Activated T-cell treated with anti-CD3 and anti-CD28 coated beads, Interleukin-2, amount 50 U/mL, for 72 hours (primary cell): Measurements from ENCODE around the gene EXPH5. TPM values are rescaled to one million over a fixed set of nuclear protein-coding genes. Genes with fewer than 3 reads are reported as not detected.

Experiments
- ATAC-seq, 2 donors: fragments of 150-1000 bp; cut with Tn5 transposase; replicated peaks in 1 of 2; 2 replicates each; pipeline ENCODE4 v1.10.0; 2021; ENCODE audit warnings: moderate library complexity in 2 of 2, mild to moderate bottlenecking in 1 of 2
- DNase-seq, 2 donors: peaks; one replicate each; pipeline ENCODE4 v3.0.0; 2021 to 2022; ENCODE audit warnings: mixed read lengths in 1 of 2
- H3K27ac Mint-ChIP-seq: one replicate; pipeline ENCODE4 v1.8.0; 2022; ENCODE audit warnings: mild to moderate bottlenecking, moderate library complexity, mixed read lengths
- H3K27me3 Mint-ChIP-seq: one replicate; pipeline ENCODE4 v1.8.0; 2022; ENCODE audit warnings: low read depth, mixed read lengths
- H3K36me3 Mint-ChIP-seq, 2 donors: one replicate each; pipeline ENCODE4 v1.8.0; 2022; ENCODE audit warnings: mixed read lengths in 2 of 2, mild to moderate bottlenecking in 1 of 2; ENCODE audit not compliant: insufficient read depth in 2 of 2
- H3K4me1 Mint-ChIP-seq: one replicate; pipeline ENCODE4 v1.8.0; 2022; ENCODE audit warnings: low read depth, mixed read lengths
- H3K4me3 Mint-ChIP-seq, 2 donors: one replicate each; pipeline ENCODE4 v1.8.0; 2022; ENCODE audit warnings: mild to moderate bottlenecking in 2 of 2, mixed read lengths in 2 of 2, moderate library complexity in 2 of 2
- H3K9me3 Mint-ChIP-seq, 2 donors: one replicate each; pipeline ENCODE4 v1.8.0; 2022; ENCODE audit warnings: mixed read lengths in 2 of 2
- total RNA-seq, 2 donors: library from RNA; stranded (reverse); gene quantifications; one replicate each; pipeline ENCODE4 v1.2.3, GENCODE V29; 2022

EXPH5 gene
- total RNA-seq, 2 donors from 2014 or later: 4.3 to 5.7 TPM

DNA sequence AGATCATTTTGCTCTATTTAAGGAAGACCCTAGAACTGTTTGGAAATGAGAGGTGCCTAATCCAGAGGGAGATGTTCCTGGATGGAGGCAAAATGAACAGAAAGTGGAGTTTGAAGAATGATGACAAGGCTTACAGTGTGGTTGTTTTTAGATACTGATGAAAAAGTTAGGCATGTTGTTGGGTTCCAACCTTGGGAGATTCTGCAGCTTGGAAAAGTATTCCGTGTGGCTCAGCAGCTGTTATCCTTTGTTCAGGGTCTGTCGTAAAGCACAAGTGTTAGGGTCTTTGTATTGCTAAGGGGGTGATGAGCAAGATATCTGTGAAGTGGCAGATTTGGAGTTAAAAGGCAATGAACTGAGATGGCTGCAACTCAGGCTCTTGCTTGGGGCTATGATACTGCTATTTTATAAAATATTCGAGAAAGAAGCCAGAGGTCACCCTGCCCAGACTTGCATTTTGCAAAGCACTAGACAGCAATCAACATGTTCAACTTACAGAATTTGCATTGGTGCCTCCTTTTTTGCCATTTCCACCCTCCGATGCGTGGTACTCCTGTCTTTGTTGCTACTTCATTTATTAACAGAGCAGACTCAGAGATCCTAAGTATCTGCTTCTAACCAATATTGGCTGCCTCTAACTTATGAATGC is 50.1 kb downstream of the EXPH5 start:
- no peak for ATAC-seq
- no peak overlapping the region for H3K27ac Mint-ChIP-seq
- DNase-seq: no peak
- H3K4me1 Mint-ChIP-seq: no peaks in the 10 kb centered on the region
- H3K9me3 Mint-ChIP-seq: no peaks in the 10 kb centered on the region
- H3K27me3 Mint-ChIP-seq: no peaks in the 10 kb centered on the region
- H3K36me3 Mint-ChIP-seq: no peaks in the 10 kb centered on the region
- H3K4me3 Mint-ChIP-seq: no peak overlapping the region

- no peaks in the 10 kb centered on the region for H3K27me3 Mint-ChIP-seq
- DNase-seq (no peak), ATAC-seq (no peak)
- H3K9me3 Mint-ChIP-seq: no peaks in the 10 kb centered on the region
- no peaks in the 10 kb centered on the region for H3K36me3 Mint-ChIP-seq
- no peak overlapping the region for H3K4me3 Mint-ChIP-seq
- H3K4me1 Mint-ChIP-seq: no peaks in the 10 kb centered on the region
- no peak overlapping the region for H3K27ac Mint-ChIP-seq
Measured at GRCh38 chr11:108541531-108541930, 52.0 kb downstream of the EXPH5 start.

- no peaks in the 10 kb centered on the region for H3K36me3 Mint-ChIP-seq
- H3K4me1 Mint-ChIP-seq: no peaks in the 10 kb centered on the region
- ATAC-seq (no peak), DNase-seq (no peak)
- no peak overlapping the region for H3K27ac Mint-ChIP-seq
- H3K27me3 Mint-ChIP-seq: no peaks in the 10 kb centered on the region
- no peak overlapping the region for H3K4me3 Mint-ChIP-seq
- H3K9me3 Mint-ChIP-seq: no peaks in the 10 kb centered on the region
Measured at GRCh38 chr11:108538502-108538901, 55.1 kb downstream of the EXPH5 start.

GRCh38 chr11:108538022-108538424 is 55.5 kb downstream of the EXPH5 start:
- Mint-ChIP-seq H3K27me3 (no peaks in the 10 kb centered on the region), H3K9me3 (peaks cover 0 to under 1% of the 10 kb centered on the region in 2 donors), H3K36me3 (no peaks in the 10 kb centered on the region), H3K27ac (no peak overlapping the region), H3K4me3 (peak overlapping the region in 1 of 2 donors; percentile 45), H3K4me1 (no peaks in the 10 kb centered on the region)
- ATAC-seq (no peak), DNase-seq (no peak)

DNA sequence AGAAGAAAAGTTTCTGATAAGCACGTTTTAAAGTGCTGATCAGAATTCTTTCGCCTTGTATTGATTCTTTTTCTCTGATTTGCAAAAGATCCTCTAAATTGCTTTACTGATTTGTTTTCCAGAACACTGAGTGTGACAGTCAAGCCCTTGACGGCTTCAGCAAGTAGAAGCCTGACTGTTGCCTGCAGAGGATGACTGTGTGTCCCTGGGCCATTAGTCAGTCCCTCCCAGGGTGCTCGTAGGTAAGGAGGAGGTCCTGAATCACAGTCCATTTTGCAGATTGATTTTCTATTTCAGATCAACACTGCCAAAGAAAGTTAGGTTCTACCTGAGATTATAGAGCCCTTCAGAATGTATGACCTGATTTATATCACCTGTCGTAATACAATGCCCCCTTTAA is 56.8 kb downstream of the EXPH5 start:
- H3K27me3 Mint-ChIP-seq: no peaks in the 10 kb centered on the region
- no peaks in the 10 kb centered on the region for H3K36me3 Mint-ChIP-seq
- H3K4me3 Mint-ChIP-seq: no peak overlapping the region
- DNase-seq (no peak), ATAC-seq (no peak)
- no peak overlapping the region for H3K27ac Mint-ChIP-seq
- H3K4me1 Mint-ChIP-seq: no peaks in the 10 kb centered on the region
- H3K9me3 Mint-ChIP-seq: peaks cover 0 to 1% of the 10 kb centered on the region in 2 donors

DNA sequence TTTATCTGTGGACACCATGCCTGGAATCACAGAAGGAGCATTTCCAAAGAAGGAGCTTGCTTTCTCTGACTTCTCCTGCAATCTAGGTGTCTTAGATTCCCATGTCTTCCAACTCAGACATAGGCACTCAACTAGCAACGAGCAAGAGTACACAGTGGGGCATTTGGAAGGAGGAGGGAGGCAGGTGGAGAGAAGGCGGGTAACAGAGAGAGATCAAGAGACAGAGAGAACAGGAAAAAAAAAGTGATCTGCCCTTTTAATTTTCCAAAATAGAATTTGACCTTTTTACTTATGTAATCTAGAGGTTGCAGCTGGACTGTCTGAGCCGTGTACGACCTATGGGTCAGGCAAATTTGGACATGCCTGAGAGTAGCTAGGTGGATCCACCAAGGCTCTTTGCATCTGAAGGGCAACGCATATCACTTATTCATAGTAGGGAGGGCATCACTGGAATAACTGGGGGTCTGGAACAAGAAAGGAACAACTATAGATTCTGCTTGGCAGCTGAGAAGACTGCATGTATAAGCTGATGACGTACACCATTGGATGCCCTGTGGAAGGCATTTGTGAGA is 58.1 kb downstream of the EXPH5 start:
- no peaks in the 10 kb centered on the region for H3K27me3 Mint-ChIP-seq

GRCh38 chr11:108534274-108534882 is 59.2 kb downstream of the EXPH5 start:
- no peak for ATAC-seq
- DNase-seq: no peak
- no peak overlapping the region for H3K27ac Mint-ChIP-seq
- H3K9me3 Mint-ChIP-seq: peaks cover 0 to 1% of the 10 kb centered on the region in 2 donors
- no peaks in the 10 kb centered on the region for H3K36me3 Mint-ChIP-seq
- no peaks in the 10 kb centered on the region for H3K4me1 Mint-ChIP-seq
- no peaks in the 10 kb centered on the region for H3K27me3 Mint-ChIP-seq
- H3K4me3 Mint-ChIP-seq: no peak overlapping the region

More for the DNA sequence above, 58.1 kb downstream of the EXPH5 start:
- Mint-ChIP-seq H3K9me3 (peaks cover 0 to 1% of the 10 kb centered on the region in 2 donors), H3K4me1 (no peaks in the 10 kb centered on the region), H3K4me3 (no peak overlapping the region), H3K36me3 (no peaks in the 10 kb centered on the region), H3K27ac (no peak overlapping the region)
- no peak for ATAC-seq
- no peak for DNase-seq

DNA sequence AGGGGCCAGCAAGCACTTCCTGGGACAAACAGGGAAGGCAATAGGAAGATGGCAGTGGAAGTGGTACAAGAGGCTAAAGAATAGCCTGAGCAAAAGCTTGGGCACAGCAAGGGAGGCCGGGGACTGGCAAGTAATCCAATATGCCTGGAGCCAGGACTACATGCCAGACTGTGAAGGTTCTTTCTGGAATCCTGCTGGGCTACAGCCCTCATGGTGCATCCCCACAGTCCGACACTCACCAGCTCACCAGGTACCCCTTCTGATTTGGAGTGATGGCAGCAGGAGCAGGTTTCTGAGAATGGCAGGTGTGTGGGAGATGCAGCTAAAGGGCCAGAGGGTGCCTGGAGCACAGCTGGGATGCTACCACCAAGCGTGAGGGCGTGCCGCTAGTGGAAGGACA is 63.1 kb downstream of the EXPH5 start:
- Mint-ChIP-seq H3K27ac (no peak overlapping the region), H3K27me3 (no peaks in the 10 kb centered on the region), H3K36me3 (no peaks in the 10 kb centered on the region), H3K9me3 (peaks cover 0 to 1% of the 10 kb centered on the region in 2 donors), H3K4me1 (no peaks in the 10 kb centered on the region), H3K4me3 (no peak overlapping the region)
- ATAC-seq (no peak), DNase-seq (no peak)

DNA sequence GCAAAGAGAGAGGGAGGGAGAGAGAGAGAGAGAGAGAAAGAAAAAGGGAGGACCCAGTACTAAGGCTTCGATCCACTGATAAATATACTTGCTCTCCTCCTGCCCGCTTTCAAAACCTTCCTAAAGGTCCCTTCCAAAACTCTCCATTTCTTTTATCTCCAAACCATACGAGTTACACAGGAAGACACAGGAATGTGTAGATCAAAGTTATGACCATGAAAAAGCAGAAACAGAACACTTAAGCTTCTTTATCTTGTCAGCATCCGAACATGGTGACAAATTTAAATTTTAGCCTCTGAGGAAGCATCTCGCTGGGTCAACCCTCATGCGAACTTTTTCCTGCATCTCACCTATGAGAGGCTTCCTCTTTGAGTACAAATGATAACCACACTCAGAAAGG is 66.2 kb downstream of the EXPH5 start:
- ATAC-seq: no peak
- no peak overlapping the region for H3K27ac Mint-ChIP-seq

GRCh38 chr11:108525161-108525560 is 68.4 kb downstream of the EXPH5 start:
- H3K27me3 Mint-ChIP-seq: no peaks in the 10 kb centered on the region
- H3K4me1 Mint-ChIP-seq: no peaks in the 10 kb centered on the region
- peaks cover 0 to 2% of the 10 kb centered on the region in 2 donors for H3K36me3 Mint-ChIP-seq
- ATAC-seq: no peak
- no peak for DNase-seq
- H3K4me3 Mint-ChIP-seq: no peak overlapping the region
- H3K9me3 Mint-ChIP-seq: peaks cover 0 to 3% of the 10 kb centered on the region in 2 donors
- H3K27ac Mint-ChIP-seq: no peak overlapping the region

More for the DNA sequence above, 66.2 kb downstream of the EXPH5 start:
- DNase-seq: no peak
- H3K9me3 Mint-ChIP-seq: peaks cover 0 to 3% of the 10 kb centered on the region in 2 donors
- H3K36me3 Mint-ChIP-seq: peaks cover 0 to 2% of the 10 kb centered on the region in 2 donors
- H3K27me3 Mint-ChIP-seq: no peaks in the 10 kb centered on the region
- no peaks in the 10 kb centered on the region for H3K4me1 Mint-ChIP-seq
- H3K4me3 Mint-ChIP-seq: no peak overlapping the region

DNA sequence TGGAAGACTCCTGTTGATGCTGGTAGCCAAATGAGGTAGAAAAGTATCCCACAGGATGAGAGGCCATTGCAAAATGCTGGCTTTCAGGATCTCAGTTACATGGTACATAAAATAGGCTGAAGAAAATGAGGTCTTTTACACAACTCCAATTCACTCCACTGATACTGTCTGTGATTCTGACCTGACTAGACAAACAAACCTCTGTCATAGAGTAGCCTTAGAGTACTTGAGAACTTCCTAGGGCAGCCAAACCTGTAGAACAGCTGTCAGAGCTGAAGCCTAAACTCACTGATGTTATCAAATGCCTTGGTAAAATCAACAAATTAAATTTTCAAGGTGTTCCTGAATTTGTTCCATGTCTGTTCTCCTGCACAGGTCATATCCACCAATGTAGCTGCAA is 69.1 kb downstream of the EXPH5 start:
- Mint-ChIP-seq H3K4me3 (no peak overlapping the region), H3K9me3 (peaks cover 0 to 3% of the 10 kb centered on the region in 2 donors), H3K4me1 (no peaks in the 10 kb centered on the region), H3K27me3 (no peaks in the 10 kb centered on the region), H3K36me3 (peaks cover 0 to 2% of the 10 kb centered on the region in 2 donors), H3K27ac (no peak overlapping the region)
- ATAC-seq (no peak), DNase-seq (no peak)

DNA sequence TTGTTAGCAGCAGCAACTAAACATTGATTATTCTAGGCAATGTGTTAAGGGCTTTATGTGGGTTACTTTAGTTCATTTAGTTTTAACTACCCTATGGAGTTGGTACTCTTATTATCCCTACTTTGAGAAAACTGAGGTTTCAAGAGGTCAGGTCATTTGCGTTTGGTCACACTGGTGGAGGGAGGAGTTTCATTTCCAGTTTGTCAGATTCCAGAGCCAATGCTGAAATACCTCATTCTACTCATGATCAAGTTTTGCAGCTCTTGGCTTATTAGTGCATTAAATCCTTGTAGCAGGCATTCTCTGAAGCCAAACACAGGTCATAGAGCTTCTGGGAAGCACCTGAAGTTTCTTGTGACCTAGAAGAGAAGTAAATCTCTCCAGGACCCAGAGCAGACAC is 71.2 kb downstream of the EXPH5 start:
- ATAC-seq: no peak
- Mint-ChIP-seq H3K4me1 (no peaks in the 10 kb centered on the region), H3K27me3 (no peaks in the 10 kb centered on the region), H3K27ac (no peak overlapping the region), H3K9me3 (peaks cover 0 to 3% of the 10 kb centered on the region in 2 donors), H3K4me3 (no peak overlapping the region), H3K36me3 (peaks cover 0 to 2% of the 10 kb centered on the region in 2 donors)
- no peak for DNase-seq

GRCh38 chr11:108518581-108518980 is 75.0 kb downstream of the EXPH5 start:
- no peaks in the 10 kb centered on the region for H3K4me1 Mint-ChIP-seq
- DNase-seq (no peak), ATAC-seq (no peak)
- H3K27ac Mint-ChIP-seq: no peak overlapping the region
- peaks cover 0 to 2% of the 10 kb centered on the region in 2 donors for H3K9me3 Mint-ChIP-seq
- H3K27me3 Mint-ChIP-seq: no peaks in the 10 kb centered on the region
- H3K36me3 Mint-ChIP-seq: peaks cover 5 to 7% of the 10 kb centered on the region in 2 donors
- H3K4me3 Mint-ChIP-seq: no peak overlapping the region
